Gastrocnemius medialis (tissue), 4 donors: ENCODE measurements around the gene DHX8.

Experiments used
- POLR2A ChIP-seq, 2 donors: fragments of 450-650 bp; IDR thresholded peaks; one replicate each; pipeline ENCODE4 v1.6.1; 2017; ENCODE audit warnings: antibody characterized with exemption in 2 of 2, mild to moderate bottlenecking in 2 of 2, moderate library complexity in 2 of 2
- TF ChIP-seq, protein P1 (sequence below), 5 experiments: fragments of 450-650 bp in 3 of 5; fragments of 200-600 bp in 2 of 5; sonication (generic) in 2 of 5; IDR thresholded peaks in 4 of 5; conservative IDR thresholded peaks in 1 of 5; 1 replicate in 4 of 5; 2 replicates in 1 of 5; pipeline ENCODE4 v1.5.1; 2016 to 2019; ENCODE audit warnings: antibody characterized with exemption in 5 of 5, mild to moderate bottlenecking in 3 of 5, moderate library complexity in 3 of 5

GRCh38 chr17:43464046-43464445 is 19.7 kb upstream of the DHX8 start:
- TF ChIP-seq, protein P1, sequence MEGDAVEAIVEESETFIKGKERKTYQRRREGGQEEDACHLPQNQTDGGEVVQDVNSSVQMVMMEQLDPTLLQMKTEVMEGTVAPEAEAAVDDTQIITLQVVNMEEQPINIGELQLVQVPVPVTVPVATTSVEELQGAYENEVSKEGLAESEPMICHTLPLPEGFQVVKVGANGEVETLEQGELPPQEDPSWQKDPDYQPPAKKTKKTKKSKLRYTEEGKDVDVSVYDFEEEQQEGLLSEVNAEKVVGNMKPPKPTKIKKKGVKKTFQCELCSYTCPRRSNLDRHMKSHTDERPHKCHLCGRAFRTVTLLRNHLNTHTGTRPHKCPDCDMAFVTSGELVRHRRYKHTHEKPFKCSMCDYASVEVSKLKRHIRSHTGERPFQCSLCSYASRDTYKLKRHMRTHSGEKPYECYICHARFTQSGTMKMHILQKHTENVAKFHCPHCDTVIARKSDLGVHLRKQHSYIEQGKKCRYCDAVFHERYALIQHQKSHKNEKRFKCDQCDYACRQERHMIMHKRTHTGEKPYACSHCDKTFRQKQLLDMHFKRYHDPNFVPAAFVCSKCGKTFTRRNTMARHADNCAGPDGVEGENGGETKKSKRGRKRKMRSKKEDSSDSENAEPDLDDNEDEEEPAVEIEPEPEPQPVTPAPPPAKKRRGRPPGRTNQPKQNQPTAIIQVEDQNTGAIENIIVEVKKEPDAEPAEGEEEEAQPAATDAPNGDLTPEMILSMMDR (IDR thresholded peaks at IDR 0.05 in 4 of 5, conservative IDR thresholded peaks at IDR 0.05 in 1 of 5), result no peak
- no peak for TF ChIP-seq POLR2A (IDR thresholded peaks at IDR 0.05)
